ENCODE measurements around the gene CSNK1D. TPM values are rescaled to one million over a fixed set of nuclear protein-coding genes. Genes with fewer than 3 reads are reported as not detected.
A peak's percentile ranks its signal among the peaks of the same experiment; 100 is the strongest.

Gene CSNK1D
- total RNA-seq, 1 donor = 50.3 TPM

DNA sequence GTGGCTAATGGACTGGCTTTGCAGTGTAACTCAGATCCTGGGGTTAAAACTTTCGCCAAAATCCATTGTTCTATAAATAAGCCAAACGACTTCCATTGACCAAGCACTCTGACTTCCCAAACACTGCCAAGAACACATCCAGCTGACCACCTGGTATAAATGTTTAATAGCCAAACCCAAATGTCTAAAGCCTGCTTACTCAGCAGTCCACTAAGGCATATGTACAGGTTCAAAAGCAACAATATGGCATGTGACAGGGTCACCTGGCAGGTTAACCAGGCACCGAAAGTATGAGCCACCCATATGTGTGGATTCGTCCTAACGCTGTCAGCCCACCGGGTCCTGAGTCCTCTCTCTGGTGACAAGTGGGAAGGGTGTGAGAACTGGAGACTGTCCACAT is 2.1 kb downstream of the CSNK1D start:
- Histone ChIP-seq H2AFZ (ENCODE audit: low read length) (no peak overlapping the region), H3K27me3 (ENCODE audit: insufficient read depth, low read length) (no peaks in the 10 kb centered on the region), H3K36me3 (ENCODE audit: insufficient read depth, low read length) (peaks cover 32% of the 10 kb centered on the region), H3K27ac (ENCODE audit: low read depth, low read length) (no peak overlapping the region), H3K79me2 (ENCODE audit: insufficient read depth, low read length) (peaks cover 65% of the 10 kb centered on the region), H3K4me1 (ENCODE audit: insufficient read depth, low read length) (peaks cover 33% of the 10 kb centered on the region), H3K4me2 (ENCODE audit: insufficient read depth, low read length) (peak overlapping the region; percentile 87), H3K9me3 (ENCODE audit: low read depth, low read length) (no peaks in the 10 kb centered on the region), H3K4me3 (ENCODE audit: insufficient read depth, low read length) (peak overlapping the region; percentile 89), H4K20me1 (ENCODE audit: insufficient read depth, low read length) (peaks cover 60% of the 10 kb centered on the region)
- DNase-seq (ENCODE audit: insufficient read length, low spot score, missing footprints) = no peak
- TF ChIP-seq, protein P1, sequence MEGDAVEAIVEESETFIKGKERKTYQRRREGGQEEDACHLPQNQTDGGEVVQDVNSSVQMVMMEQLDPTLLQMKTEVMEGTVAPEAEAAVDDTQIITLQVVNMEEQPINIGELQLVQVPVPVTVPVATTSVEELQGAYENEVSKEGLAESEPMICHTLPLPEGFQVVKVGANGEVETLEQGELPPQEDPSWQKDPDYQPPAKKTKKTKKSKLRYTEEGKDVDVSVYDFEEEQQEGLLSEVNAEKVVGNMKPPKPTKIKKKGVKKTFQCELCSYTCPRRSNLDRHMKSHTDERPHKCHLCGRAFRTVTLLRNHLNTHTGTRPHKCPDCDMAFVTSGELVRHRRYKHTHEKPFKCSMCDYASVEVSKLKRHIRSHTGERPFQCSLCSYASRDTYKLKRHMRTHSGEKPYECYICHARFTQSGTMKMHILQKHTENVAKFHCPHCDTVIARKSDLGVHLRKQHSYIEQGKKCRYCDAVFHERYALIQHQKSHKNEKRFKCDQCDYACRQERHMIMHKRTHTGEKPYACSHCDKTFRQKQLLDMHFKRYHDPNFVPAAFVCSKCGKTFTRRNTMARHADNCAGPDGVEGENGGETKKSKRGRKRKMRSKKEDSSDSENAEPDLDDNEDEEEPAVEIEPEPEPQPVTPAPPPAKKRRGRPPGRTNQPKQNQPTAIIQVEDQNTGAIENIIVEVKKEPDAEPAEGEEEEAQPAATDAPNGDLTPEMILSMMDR (IDR thresholded peaks at IDR 0.05; ENCODE audit: extremely low read depth, low read depth, low read length) = no peak

DNA sequence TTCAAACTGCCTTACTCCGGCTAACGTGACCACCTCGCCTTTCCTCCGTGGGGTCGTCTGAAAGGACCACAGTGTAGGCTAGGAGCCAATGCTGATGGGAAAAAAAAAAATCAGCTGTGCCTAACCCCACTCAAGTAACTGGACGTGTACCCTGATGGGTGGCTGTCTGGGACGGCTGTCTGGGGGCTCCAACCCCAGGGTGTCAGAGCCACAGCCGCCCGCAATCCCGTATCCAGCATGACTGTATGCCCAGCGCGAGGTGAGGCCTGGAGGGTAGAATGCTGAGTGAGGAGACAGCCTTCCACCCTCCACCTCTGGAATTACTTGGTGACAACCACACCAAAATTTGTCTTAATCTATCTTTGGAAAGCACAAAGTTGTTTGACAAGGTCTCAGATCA is 2.8 kb downstream of the CSNK1D start:
- Histone ChIP-seq H2AFZ (ENCODE audit: low read length) (no peak overlapping the region), H4K20me1 (ENCODE audit: insufficient read depth, low read length) (peaks cover 68% of the 10 kb centered on the region), H3K27ac (ENCODE audit: low read depth, low read length) (no peak overlapping the region), H3K4me1 (ENCODE audit: insufficient read depth, low read length) (peaks cover 36% of the 10 kb centered on the region), H3K27me3 (ENCODE audit: insufficient read depth, low read length) (no peaks in the 10 kb centered on the region), H3K79me2 (ENCODE audit: insufficient read depth, low read length) (peaks cover 72% of the 10 kb centered on the region), H3K36me3 (ENCODE audit: insufficient read depth, low read length) (peaks cover 40% of the 10 kb centered on the region), H3K4me3 (ENCODE audit: insufficient read depth, low read length) (no peak overlapping the region), H3K4me2 (ENCODE audit: insufficient read depth, low read length) (peak overlapping the region; percentile 37), H3K9me3 (ENCODE audit: low read depth, low read length) (no peaks in the 10 kb centered on the region)
- DNase-seq (ENCODE audit: insufficient read length, low spot score, missing footprints) = no peak
- TF ChIP-seq, protein P1 (IDR thresholded peaks at IDR 0.05; ENCODE audit: extremely low read depth, low read depth, low read length) = no peak

DNA sequence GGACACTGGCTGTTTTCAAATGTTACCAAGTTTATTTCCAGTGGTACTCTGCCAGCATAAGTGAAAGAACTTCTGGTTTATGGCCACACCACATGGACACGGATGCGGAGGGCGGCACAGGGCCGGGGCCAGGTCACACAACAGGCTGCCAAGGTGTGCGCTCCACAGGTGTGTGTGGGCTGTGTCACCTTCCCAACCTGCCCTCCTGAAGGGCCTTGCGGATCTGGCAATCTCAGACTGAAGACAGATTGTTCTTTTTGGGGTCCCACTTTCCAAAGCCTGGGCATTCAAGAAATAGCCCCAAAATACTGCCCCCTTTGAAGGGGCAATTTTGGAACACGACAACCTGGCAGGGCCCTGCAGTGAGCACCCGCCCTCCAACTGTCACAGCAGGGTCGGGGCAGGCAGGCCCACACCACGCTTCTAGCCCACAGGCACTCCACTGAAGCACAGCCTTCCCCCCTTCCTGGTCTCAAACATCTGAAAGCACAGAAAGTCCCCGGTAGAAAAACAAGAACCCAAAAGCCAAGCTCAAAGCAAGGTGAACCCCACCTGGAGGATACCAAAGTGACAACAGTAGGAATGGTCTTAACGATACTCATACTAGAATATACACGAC is 3.5 kb downstream of the CSNK1D start:
- Histone ChIP-seq H3K36me3 (ENCODE audit: insufficient read depth, low read length) (peaks cover 46% of the 10 kb centered on the region), H3K79me2 (ENCODE audit: insufficient read depth, low read length) (peaks cover 79% of the 10 kb centered on the region), H4K20me1 (ENCODE audit: insufficient read depth, low read length) (peaks cover 74% of the 10 kb centered on the region), H3K27ac (ENCODE audit: low read depth, low read length) (peak overlapping the region; percentile 39), H2AFZ (ENCODE audit: low read length) (no peak overlapping the region), H3K4me2 (ENCODE audit: insufficient read depth, low read length) (peak overlapping the region; percentile 37), H3K9me3 (ENCODE audit: low read depth, low read length) (no peaks in the 10 kb centered on the region), H3K4me3 (ENCODE audit: insufficient read depth, low read length) (no peak overlapping the region), H3K27me3 (ENCODE audit: insufficient read depth, low read length) (no peaks in the 10 kb centered on the region), H3K4me1 (ENCODE audit: insufficient read depth, low read length) (peaks cover 36% of the 10 kb centered on the region)
- TF ChIP-seq, protein P1 (IDR thresholded peaks at IDR 0.05; ENCODE audit: extremely low read depth, low read depth, low read length) = no peak
- DNase-seq (ENCODE audit: insufficient read length, low spot score, missing footprints) = no peak

DNA sequence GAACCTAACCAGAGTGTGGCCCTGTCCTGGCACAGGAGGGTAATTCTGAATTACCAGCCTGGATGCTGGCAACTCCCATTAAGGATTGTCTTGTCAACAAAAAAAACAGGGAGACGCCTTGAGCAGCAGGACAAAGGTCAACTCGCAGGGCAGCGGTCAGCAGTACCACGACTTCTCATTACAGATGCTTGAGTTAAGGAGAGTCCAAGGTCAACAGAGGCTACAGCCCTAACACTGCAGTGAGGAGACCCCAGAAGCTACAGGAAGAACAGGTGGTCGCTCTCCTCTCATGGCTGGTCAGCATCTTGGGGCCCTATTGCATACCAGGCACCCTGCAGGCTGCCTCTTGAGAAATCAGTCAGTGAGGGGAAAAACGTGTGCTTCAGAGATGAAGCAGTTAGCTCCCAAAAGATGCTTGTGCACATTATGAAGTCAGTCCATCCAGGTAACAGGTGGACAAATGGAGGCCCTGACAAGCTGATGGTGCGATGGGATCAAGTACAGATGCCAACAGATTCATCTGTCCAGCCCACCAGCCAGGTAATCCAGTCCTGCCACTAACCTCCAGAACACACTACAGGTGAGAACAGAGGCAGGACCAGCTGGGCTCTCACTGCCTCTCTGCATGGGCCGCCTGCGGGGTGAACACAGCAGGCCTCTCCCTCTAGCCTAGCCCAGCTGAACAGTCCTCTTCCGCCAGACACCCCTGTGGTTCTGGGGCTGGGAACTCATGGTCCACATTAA is 4.2 kb downstream of the CSNK1D start:
- Histone ChIP-seq H4K20me1 (ENCODE audit: insufficient read depth, low read length) (peaks cover 80% of the 10 kb centered on the region), H3K27ac (ENCODE audit: low read depth, low read length) (peak overlapping the region; percentile 39), H3K27me3 (ENCODE audit: insufficient read depth, low read length) (no peaks in the 10 kb centered on the region), H3K4me1 (ENCODE audit: insufficient read depth, low read length) (peaks cover 36% of the 10 kb centered on the region), H3K36me3 (ENCODE audit: insufficient read depth, low read length) (peaks cover 52% of the 10 kb centered on the region), H2AFZ (ENCODE audit: low read length) (no peak overlapping the region), H3K9me3 (ENCODE audit: low read depth, low read length) (no peaks in the 10 kb centered on the region), H3K4me3 (ENCODE audit: insufficient read depth, low read length) (no peak overlapping the region), H3K79me2 (ENCODE audit: insufficient read depth, low read length) (peaks cover 86% of the 10 kb centered on the region), H3K4me2 (ENCODE audit: insufficient read depth, low read length) (no peak overlapping the region)
- DNase-seq (ENCODE audit: insufficient read length, low spot score, missing footprints) = no peak
- TF ChIP-seq, protein P1 (IDR thresholded peaks at IDR 0.05; ENCODE audit: extremely low read depth, low read depth, low read length) = no peak

Measured in osteoblast (primary cell).